ENCODE data around the gene LIMCH1. TPM values are rescaled to one million over a fixed set of nuclear protein-coding genes. Genes with fewer than 3 reads are reported as not detected.
A peak's percentile ranks its signal among the peaks of the same experiment; 100 is the strongest.

LIMCH1 gene
- total RNA-seq, 1 experiment from 2014 or later, result 49.4 TPM

DNA sequence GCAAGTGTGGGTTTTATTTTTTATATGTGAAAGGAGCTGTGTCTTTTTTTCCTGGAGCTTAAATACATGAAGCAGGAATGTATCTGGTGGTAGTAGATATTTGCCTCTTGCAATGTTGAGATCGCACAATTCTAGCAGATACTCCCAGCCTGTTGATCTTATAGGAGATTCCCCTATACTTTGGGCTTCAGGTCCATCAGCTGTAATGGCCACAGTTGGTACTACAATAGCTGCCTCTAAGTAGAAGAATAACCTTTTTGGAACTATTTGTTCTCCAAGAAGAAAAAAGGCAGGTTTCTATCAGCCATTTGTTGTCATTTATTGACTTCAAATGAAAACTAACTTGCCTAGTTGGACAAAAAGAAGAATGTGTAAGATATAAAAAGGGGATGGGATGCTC, 37.7 kb downstream of the LIMCH1 start:
- H3K4me3 ChIP-seq, result no peak overlapping the region
- H3K27me3 ChIP-seq, result no peaks in the 10 kb centered on the region
- H3K9me3 ChIP-seq, result no peaks in the 10 kb centered on the region
- no peaks in the 10 kb centered on the region for H3K36me3 ChIP-seq
- DNase-seq, result no peak

DNA sequence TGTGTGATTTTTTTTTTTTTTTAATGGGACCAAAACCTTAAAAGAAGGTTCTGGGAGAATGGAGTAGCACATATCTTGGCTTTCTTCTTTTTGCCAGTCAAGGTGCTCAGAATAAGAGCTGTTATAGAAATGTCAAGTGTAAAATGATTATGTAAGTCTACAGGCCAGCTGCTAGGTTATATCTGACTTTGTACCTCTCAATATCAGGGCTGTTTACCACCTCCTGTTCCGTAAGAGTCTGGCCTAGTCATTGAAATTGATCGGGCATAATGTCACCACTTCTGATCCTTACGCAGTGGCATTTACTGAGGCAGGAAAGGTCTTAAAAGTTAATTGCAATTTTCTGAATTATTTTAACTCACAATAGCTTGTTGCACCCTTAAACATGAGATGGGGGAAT, 41.1 kb downstream of the LIMCH1 start:
- DNase-seq, result no peak
- H3K9me3 ChIP-seq, result no peaks in the 10 kb centered on the region; the same call in 1 of the 2 replicates
- H3K4me3 ChIP-seq, result no peak overlapping the region
- no peaks in the 10 kb centered on the region for H3K27me3 ChIP-seq
- H3K36me3 ChIP-seq, result no peaks in the 10 kb centered on the region

DNA sequence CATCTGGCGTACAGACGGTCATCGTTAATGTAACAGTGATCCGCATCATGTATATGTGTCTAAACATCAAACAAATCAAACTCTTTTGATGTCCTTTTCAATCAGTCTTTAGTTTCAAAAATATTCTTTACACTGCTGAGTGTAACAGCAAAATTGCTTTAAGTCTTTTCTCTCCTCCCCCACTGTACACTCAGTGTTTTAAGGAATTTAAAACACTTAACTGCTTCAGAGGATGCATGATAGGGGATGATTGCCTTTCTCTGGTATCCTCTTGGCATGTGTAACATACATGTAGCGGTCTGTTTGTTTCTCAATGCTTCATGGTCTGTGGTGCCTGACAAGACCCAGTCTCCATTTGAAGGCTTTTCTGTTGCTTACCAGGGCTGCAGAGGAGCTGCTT, 41.6 kb downstream of the LIMCH1 start:
- Histone ChIP-seq H3K4me3 (no peak overlapping the region), H3K36me3 (no peaks in the 10 kb centered on the region), H3K27me3 (no peaks in the 10 kb centered on the region), H3K9me3 (peaks cover 2% of the 10 kb centered on the region; the same call in 1 of the 2 replicates)
- DNase-seq, result no peak

GRCh38 chr4:41580007-41580406, 42.0 kb downstream of the LIMCH1 start:
- H3K4me3 ChIP-seq, result no peak overlapping the region
- no peaks in the 10 kb centered on the region for H3K36me3 ChIP-seq
- H3K27me3 ChIP-seq, result no peaks in the 10 kb centered on the region
- DNase-seq, result no peak
- H3K9me3 ChIP-seq, result peaks cover 5% of the 10 kb centered on the region; the same call in 1 of the 2 replicates

DNA sequence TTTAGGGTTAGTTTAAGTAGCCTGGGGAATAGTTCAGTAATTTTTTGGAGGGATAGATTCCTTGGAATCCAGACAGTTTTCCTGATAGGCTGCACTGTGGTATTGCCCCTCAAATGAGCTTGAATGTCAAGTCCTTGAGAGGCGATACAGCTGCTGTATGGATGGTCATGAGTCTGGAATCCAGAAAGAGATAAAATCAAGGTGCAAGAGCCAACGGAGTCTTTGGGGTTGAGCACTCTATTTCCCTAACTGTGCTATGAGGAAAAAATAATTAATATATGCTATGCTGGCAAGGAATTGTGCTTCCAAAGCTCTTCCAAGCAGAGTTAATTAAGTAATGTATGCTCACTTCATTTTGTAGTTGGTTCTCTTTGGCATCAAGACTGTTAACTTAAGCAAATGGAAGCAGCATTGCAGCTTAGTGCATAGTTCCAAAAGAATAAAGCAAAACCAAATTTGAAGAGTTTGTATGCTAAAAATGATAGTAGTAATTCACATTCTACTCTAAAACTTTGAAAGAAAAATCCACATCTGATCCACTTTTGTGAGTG, 48.8 kb downstream of the LIMCH1 start:
- Histone ChIP-seq H3K27me3 (no peaks in the 10 kb centered on the region), H3K36me3 (no peaks in the 10 kb centered on the region), H3K4me3 (no peak overlapping the region), H3K9me3 (peaks cover 5% of the 10 kb centered on the region; the same call in 1 of the 2 replicates)
- no peak for DNase-seq

DNA sequence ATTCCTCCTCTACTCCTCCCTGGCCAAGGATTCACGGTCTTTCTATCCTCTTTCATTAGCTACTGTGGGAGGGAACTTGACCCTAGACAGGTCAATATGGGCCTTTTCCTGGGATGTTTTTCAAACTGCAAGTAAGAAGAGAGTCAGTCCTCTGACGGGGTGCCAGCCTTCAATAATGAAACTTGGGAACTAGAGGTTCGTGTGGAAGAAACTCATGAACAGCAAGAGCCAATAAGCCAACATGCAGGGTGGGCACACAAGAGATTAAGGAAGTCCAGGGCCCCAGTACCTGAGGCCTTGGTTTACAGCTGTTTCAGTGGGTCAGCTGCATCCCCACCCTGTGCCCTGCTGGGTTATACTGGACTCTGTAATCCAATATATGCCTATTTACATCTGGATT, 49.3 kb downstream of the LIMCH1 start:
- Histone ChIP-seq H3K4me3 (no peak overlapping the region), H3K27me3 (no peaks in the 10 kb centered on the region), H3K9me3 (peaks cover 5% of the 10 kb centered on the region; the same call in 1 of the 2 replicates), H3K36me3 (no peaks in the 10 kb centered on the region)
- DNase-seq, result no peak

- no peaks in the 10 kb centered on the region for H3K27me3 ChIP-seq
- DNase-seq, result peak; percentile 6
Observed at GRCh38 chr4:41590591-41590990, 52.6 kb downstream of the LIMCH1 start.

DNA sequence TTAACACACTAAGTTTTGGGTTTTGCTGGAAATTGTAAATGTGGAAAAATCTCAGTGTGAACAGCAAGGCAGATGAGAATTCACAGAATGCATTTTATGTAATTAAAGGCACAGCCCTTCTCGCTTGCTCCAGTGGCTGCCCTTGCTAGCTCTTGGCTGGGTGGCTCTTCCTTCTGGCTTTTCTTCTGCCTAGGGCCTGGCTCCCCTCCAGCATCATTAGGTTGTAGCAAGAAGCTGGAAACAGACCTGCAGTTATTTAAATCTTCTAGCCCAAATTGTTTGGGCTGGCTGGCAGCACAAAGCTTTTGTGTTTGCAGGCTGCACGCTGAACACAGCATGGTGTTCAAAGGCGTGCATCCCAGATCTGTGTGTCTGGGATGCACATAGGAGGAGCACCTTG, 56.5 kb downstream of the LIMCH1 start:
- H3K4me3 ChIP-seq, result no peak overlapping the region
- H3K36me3 ChIP-seq, result no peaks in the 10 kb centered on the region
- DNase-seq, result peak; percentile 20
- H3K27me3 ChIP-seq, result no peaks in the 10 kb centered on the region
- no peaks in the 10 kb centered on the region for H3K9me3 ChIP-seq

More at GRCh38 chr4:41590591-41590990, 52.6 kb downstream of the LIMCH1 start:
- H3K9me3 ChIP-seq, result no peaks in the 10 kb centered on the region
- no peak overlapping the region for H3K4me3 ChIP-seq
- no peaks in the 10 kb centered on the region for H3K36me3 ChIP-seq

- Histone ChIP-seq H3K36me3 (no peaks in the 10 kb centered on the region), H3K4me3 (no peak overlapping the region), H3K9me3 (no peaks in the 10 kb centered on the region), H3K27me3 (no peaks in the 10 kb centered on the region)
- no peak for DNase-seq
Observed at GRCh38 chr4:41597494-41597893, 59.5 kb downstream of the LIMCH1 start.

DNA sequence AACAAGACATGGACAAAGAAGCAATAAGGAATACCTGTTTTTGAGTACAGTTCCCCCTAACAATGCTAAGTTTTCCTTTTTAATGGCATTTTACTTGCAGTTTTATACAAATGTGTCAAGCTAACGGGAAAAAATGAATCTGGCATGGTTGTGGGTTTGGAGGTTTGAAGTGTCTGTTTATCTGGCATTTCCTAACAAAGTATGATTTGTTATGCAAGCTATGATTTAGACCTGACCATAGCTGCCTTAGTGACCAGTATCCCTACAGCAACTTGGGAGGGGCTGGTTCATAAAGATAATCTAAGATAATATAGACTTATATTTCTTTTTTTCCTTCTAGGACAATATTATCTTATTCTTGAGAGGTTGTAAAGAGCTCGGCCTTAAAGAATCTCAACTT, 60.6 kb downstream of the LIMCH1 start:
- H3K36me3 ChIP-seq, result no peaks in the 10 kb centered on the region
- H3K4me3 ChIP-seq, result no peak overlapping the region
- H3K27me3 ChIP-seq, result no peaks in the 10 kb centered on the region
- H3K9me3 ChIP-seq, result no peaks in the 10 kb centered on the region
- DNase-seq, result no peak

DNA sequence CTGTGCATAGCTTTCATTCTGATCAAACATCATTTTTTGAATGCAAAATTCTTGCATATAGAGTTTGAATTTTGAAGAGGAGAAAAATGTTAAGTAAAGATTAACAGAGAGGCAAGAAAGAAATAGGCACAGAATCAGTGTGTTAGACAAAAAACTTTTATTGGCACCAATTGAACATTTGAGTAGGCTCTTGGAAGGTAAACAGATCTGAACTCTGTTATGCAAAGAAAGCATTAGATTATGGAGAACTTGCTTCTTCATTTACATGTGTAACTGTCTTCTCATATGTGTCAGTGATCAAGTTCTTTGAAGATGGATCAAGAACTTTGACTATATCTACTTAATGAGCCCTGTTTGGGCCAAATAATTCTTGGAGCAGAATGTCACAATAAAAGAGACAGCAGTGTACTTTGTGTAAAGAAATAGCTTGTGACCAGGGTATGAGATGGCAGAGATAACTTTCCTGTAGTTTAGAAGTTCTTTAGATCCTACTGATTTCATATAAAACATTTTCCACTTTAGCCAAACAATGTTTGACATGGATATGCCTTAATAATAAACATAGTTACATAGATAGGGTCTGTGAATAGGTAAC, 61.3 kb downstream of the LIMCH1 start:
- no peaks in the 10 kb centered on the region for H3K27me3 ChIP-seq
- H3K36me3 ChIP-seq, result no peaks in the 10 kb centered on the region
- no peak for DNase-seq
- no peaks in the 10 kb centered on the region for H3K9me3 ChIP-seq
- H3K4me3 ChIP-seq, result no peak overlapping the region

GRCh38 chr4:41600243-41600912, 62.4 kb downstream of the LIMCH1 start:
- Histone ChIP-seq H3K9me3 (no peaks in the 10 kb centered on the region), H3K36me3 (no peaks in the 10 kb centered on the region), H3K4me3 (no peak overlapping the region), H3K27me3 (no peaks in the 10 kb centered on the region)
- peak; percentile 43 for DNase-seq

DNA sequence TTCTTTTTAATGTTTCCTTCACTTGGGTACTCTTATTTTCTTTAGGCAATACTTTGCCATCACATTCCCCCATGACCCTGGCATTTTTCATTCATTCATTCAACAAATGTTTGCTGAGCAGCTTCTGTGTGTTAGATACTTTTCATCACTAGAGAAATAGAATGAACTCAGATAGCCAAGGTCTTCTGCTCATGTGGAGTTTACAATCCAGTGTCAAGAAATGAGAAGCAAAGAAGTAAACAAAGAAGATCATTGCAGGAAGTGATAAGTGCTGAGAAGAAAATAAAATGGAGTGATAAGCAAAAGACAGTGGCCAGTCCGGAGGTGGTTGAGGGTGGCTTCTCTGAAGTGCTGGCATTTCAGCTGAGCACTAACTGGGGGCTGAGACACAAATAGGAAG, 63.1 kb downstream of the LIMCH1 start:
- no peaks in the 10 kb centered on the region for H3K27me3 ChIP-seq
- no peaks in the 10 kb centered on the region for H3K36me3 ChIP-seq
- H3K4me3 ChIP-seq, result no peak overlapping the region
- no peak for DNase-seq
- no peaks in the 10 kb centered on the region for H3K9me3 ChIP-seq

GRCh38 chr4:41602113-41602512, 64.2 kb downstream of the LIMCH1 start:
- Histone ChIP-seq H3K9me3 (no peaks in the 10 kb centered on the region), H3K36me3 (no peaks in the 10 kb centered on the region), H3K27me3 (no peaks in the 10 kb centered on the region), H3K4me3 (no peak overlapping the region)
- no peak for DNase-seq

DNA sequence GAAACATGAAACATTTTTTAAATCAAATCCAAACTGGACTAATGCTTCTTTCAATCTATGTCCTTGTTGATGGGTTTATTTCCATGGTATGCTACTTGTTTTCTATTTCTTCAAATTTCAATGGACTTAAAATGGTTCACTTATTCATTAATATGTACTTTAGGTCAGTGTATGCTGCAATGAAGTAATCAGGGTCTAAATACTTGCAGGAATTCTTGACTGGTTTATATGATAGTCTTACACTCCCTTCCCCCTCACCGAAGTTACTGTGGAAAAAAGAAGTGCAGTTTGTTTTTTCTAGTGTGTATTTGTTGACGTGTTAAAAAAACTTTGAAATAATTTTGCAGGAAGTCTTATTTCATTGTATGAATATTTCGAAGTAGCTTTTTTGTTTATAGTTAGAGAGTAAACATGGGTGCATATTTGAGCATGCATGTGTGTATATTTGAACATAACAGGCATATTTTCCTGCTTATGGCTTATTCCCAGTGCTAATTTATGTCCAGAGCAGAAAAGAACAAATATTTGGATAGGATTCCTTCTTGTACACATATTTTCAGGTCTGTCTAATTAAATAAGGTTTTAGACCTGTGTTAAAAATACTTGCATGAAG, 65.0 kb downstream of the LIMCH1 start:
- Histone ChIP-seq H3K36me3 (no peaks in the 10 kb centered on the region), H3K27me3 (no peaks in the 10 kb centered on the region), H3K4me3 (no peak overlapping the region), H3K9me3 (no peaks in the 10 kb centered on the region)
- DNase-seq, result no peak

GRCh38 chr4:41609851-41610250, 71.9 kb downstream of the LIMCH1 start:
- DNase-seq, result no peak
- H3K27me3 ChIP-seq, result no peaks in the 10 kb centered on the region

DNA sequence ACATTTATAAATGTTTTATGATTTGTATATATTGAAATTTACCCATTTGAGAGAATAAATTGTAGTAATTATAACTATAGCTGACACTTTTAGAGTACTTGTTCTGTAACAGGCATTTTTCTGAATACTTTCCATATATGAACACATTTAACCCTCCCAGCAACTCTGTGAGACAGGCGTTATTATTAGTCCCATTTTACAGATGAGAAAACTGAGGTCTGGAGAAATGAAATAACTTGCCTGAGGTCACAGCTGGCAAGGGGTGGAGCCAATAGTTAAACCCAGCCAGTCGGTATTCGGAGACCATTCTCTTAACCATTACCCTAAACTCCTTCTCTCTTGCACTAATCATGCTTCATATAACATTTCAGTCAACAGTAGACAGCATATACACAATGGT, 72.5 kb downstream of the LIMCH1 start:
- Histone ChIP-seq H3K9me3 (no peaks in the 10 kb centered on the region), H3K4me3 (no peak overlapping the region), H3K27me3 (no peaks in the 10 kb centered on the region), H3K36me3 (no peaks in the 10 kb centered on the region)
- no peak for DNase-seq

More at GRCh38 chr4:41609851-41610250, 71.9 kb downstream of the LIMCH1 start:
- no peak overlapping the region for H3K4me3 ChIP-seq
- H3K36me3 ChIP-seq, result no peaks in the 10 kb centered on the region
- H3K9me3 ChIP-seq, result no peaks in the 10 kb centered on the region

All from MG63 (cell line).